Measurements from ENCODE around the gene ARID3A. TPM values are rescaled to one million over a fixed set of nuclear protein-coding genes. Genes with fewer than 3 reads are reported as not detected.

ARID3A gene
- total and polyA plus RNA-seq, 4 donors: 7.7 to 29.7 (median 19.8) TPM

DNA sequence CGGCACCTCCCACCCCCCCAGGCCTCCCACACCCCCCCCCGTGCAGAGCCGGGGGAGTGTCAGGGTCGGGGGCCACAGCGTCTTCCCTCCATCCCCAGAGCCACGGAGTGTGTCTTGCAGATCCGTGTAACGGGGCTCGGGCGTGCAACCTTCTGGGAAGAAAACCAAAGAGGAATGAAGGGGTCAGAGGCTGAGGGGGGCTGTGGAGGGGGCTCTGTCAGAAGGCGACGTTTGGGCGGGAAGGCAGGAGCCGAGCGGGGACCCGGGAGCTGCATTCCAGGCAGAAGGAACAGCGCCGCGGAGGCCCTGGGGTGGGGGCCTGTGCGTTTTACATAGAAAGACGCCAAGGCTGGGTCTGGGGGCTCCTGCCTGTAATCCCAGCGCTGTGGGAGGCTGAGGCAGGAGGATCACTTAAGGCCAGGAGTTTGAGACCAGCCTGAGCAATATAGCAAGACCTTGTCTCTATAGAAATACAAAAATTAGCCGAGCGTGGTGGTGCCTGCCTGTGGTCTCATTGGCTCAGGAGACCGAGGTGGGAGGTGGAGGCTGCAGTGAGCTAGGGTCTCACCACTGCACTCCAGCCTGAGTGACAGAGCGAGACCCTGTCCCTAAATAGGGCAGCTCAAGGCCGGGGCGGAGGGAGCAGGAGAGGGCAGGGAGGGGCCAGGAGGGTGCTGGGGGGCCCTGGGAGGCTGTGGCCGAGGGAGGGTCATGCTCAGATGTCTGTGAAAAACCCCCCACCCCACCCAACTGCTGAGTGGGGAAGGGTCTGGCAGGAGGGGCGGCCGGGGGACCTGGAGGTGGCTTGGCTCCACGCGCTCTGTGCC, 27.8 kb downstream of the ARID3A start:
- no peak overlapping the region for H3K4me3 ChIP-seq
- ATAC-seq (ENCODE audit: insufficient read depth, low FRiP score) (no peak), DNase-seq (peak; percentile 59 to 70 (median 65))
- H3K36me3 ChIP-seq (ENCODE audit: control insufficient read depth in 4 of 4, insufficient read depth in 4 of 4, low read length in 4 of 4): no peaks in the 10 kb centered on the region
- no peak overlapping the region for H3K27ac ChIP-seq (ENCODE audit: low read depth in 1 of 2, low read length in 1 of 2)
- WGBS, 2 donors: 42 to 44% methylated on average over 32 to 33 of the region's 33 CpGs
- TF ChIP-seq, protein P1, sequence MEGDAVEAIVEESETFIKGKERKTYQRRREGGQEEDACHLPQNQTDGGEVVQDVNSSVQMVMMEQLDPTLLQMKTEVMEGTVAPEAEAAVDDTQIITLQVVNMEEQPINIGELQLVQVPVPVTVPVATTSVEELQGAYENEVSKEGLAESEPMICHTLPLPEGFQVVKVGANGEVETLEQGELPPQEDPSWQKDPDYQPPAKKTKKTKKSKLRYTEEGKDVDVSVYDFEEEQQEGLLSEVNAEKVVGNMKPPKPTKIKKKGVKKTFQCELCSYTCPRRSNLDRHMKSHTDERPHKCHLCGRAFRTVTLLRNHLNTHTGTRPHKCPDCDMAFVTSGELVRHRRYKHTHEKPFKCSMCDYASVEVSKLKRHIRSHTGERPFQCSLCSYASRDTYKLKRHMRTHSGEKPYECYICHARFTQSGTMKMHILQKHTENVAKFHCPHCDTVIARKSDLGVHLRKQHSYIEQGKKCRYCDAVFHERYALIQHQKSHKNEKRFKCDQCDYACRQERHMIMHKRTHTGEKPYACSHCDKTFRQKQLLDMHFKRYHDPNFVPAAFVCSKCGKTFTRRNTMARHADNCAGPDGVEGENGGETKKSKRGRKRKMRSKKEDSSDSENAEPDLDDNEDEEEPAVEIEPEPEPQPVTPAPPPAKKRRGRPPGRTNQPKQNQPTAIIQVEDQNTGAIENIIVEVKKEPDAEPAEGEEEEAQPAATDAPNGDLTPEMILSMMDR (IDR thresholded peaks at IDR 0.05; ENCODE audit: control extremely low read depth, extremely low read depth): no peak
- no peaks in the 10 kb centered on the region for H3K27me3 ChIP-seq (ENCODE audit: control insufficient read depth in 3 of 3, insufficient read depth in 3 of 3, low read length in 2 of 3)
- H3K9ac ChIP-seq (ENCODE audit: insufficient read depth in 1 of 2, low read length in 2 of 2): no peak overlapping the region
- peaks cover 0 to 40% (median 10%) of the 10 kb centered on the region in 5 donors for H3K4me1 ChIP-seq (ENCODE audit: control insufficient read depth in 5 of 5, insufficient read depth in 5 of 5, low read length in 5 of 5)
- H3K9me3 ChIP-seq (ENCODE audit: control insufficient read depth in 4 of 4, insufficient read depth in 3 of 4, low read length in 3 of 4): no peaks in the 10 kb centered on the region

DNA sequence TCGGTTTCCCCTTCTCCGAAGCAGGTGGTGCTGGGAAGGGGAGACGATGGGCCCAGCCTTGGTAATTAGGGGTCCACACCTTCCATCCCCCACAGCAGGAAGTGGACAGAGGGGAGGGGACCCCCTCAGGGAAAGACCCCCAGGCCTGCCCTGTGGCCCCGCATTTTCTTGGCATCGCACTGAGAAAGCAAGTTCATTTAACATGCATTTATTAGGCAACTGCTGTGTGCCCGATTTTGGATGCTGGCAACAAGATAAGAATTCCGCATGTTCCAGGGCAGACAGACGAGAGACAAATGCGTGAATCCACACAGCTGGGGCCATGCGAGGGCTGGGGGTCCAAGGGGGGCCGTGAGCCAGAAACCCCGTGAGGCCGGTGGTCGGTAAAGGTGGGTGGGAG, 28.4 kb downstream of the ARID3A start:
- H3K4me3 ChIP-seq: no peak overlapping the region

DNA sequence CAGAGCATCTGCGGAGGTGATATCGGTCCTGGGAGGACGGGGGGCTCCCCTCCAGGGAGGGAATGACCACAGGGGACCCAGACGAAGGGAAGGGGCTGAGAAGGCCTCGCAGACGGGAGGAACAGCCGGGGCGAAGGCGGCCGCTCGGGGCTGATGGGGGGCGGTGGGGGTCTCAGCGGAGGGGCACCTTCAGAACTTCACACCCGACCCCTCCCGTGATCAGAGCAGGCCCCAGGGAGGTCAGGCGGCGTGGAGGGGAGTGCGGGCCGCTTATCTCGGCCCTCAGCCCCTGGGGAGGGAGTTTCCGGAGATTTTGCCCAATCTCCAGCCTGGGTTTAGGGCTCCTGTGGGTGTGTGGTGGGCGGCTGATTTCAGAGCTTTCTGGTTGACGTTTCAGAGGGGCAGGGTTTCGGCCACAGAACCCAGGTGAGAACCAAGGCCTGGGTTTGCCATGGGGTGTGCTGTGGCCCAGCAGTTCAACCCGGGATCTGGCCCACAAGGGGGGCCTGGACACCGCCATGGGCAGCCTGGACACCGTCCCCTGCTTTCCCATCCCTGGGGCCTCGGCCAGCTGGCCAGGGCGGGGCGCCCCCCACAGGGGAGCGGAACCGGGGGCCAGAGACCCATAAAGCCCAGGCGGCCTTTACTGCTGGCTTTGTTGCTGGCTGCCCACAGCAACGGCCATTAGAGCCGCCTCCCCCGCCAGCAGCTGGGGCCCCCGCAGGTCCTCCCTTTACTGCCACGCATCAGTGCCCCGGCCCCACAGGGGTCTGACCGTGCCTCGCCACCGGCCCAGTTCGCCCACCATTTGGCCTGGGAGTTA, 29.0 kb downstream of the ARID3A start:
- H3K27ac ChIP-seq (ENCODE audit: low read depth in 1 of 2, low read length in 1 of 2): no peak overlapping the region
- H3K4me1 ChIP-seq (ENCODE audit: control insufficient read depth in 5 of 5, insufficient read depth in 5 of 5, low read length in 5 of 5): peaks cover 0 to 40% (median 10%) of the 10 kb centered on the region in 5 donors
- no peaks in the 10 kb centered on the region for H3K9me3 ChIP-seq (ENCODE audit: control insufficient read depth in 4 of 4, insufficient read depth in 3 of 4, low read length in 3 of 4)
- H3K4me3 ChIP-seq: no peak overlapping the region
- no peak overlapping the region for H3K9ac ChIP-seq (ENCODE audit: insufficient read depth in 1 of 2, low read length in 2 of 2)
- H3K36me3 ChIP-seq (ENCODE audit: control insufficient read depth in 4 of 4, insufficient read depth in 4 of 4, low read length in 4 of 4): peaks cover 0 to 3% (median under 1%) of the 10 kb centered on the region in 4 donors
- WGBS, 2 donors: 89 to 92% methylated on average over 43 of the region's 43 CpGs
- no peak for ATAC-seq (ENCODE audit: insufficient read depth, low FRiP score)
- no peaks in the 10 kb centered on the region for H3K27me3 ChIP-seq (ENCODE audit: control insufficient read depth in 3 of 3, insufficient read depth in 3 of 3, low read length in 2 of 3)
- TF ChIP-seq, protein P1 (IDR thresholded peaks at IDR 0.05; ENCODE audit: control extremely low read depth, extremely low read depth): no peak
- peak in 1 of 3 donors; percentile 16 for DNase-seq

More for the DNA sequence above, 28.4 kb downstream of the ARID3A start:
- ATAC-seq (ENCODE audit: insufficient read depth, low FRiP score) (no peak), DNase-seq (no peak)
- H3K27me3 ChIP-seq (ENCODE audit: control insufficient read depth in 3 of 3, insufficient read depth in 3 of 3, low read length in 2 of 3): no peaks in the 10 kb centered on the region
- TF ChIP-seq, protein P1 (IDR thresholded peaks at IDR 0.05; ENCODE audit: control extremely low read depth, extremely low read depth): no peak
- no peak overlapping the region for H3K27ac ChIP-seq (ENCODE audit: low read depth in 1 of 2, low read length in 1 of 2)
- H3K4me1 ChIP-seq (ENCODE audit: control insufficient read depth in 5 of 5, insufficient read depth in 5 of 5, low read length in 5 of 5): peaks cover 0 to 40% (median 10%) of the 10 kb centered on the region in 5 donors
- H3K9me3 ChIP-seq (ENCODE audit: control insufficient read depth in 4 of 4, insufficient read depth in 3 of 4, low read length in 3 of 4): no peaks in the 10 kb centered on the region
- 89 to 90% methylated on average over 14 of the region's 14 CpGs for WGBS, 2 donors
- no peak overlapping the region for H3K9ac ChIP-seq (ENCODE audit: insufficient read depth in 1 of 2, low read length in 2 of 2)
- peaks cover 0 to 3% (median 0%) of the 10 kb centered on the region in 4 donors for H3K36me3 ChIP-seq (ENCODE audit: control insufficient read depth in 4 of 4, insufficient read depth in 4 of 4, low read length in 4 of 4)

Data from lung (tissue), 12 donors.